Measurements from ENCODE around the gene EYA4. TPM values are rescaled to one million over a fixed set of nuclear protein-coding genes. Genes with fewer than 3 reads are reported as not detected.

Gene EYA4
- total RNA-seq, 4 donors from 2014 or later = 0.13 to 0.17 TPM; not detected in 2

- TF ChIP-seq POLR2A (IDR thresholded peaks at IDR 0.05) (no peak), CTCF (IDR thresholded peaks at IDR 0.05) (no peak)
- DNase-seq (ENCODE audit: low spot score in 2 of 2) = no peak
- intact Hi-C loops (cut with DNase I; ENCODE audit: low total_unique reads) = no loop called here
- WGBS, 2 donors = 87 to 95% methylated on average over 2 of the region's 2 CpGs
- H3K4me3 ChIP-seq (ENCODE audit: low read depth, poor library complexity, severe bottlenecking) = no peak overlapping the region
These were observed 10.5 kb downstream of the EYA4 start for GRCh38 chr6:133251688-133252087.

GRCh38 chr6:133254552-133255228 is 13.5 kb downstream of the EYA4 start:
- WGBS, 2 donors = 69 to 72% methylated on average over 3 of the region's 3 CpGs
- H3K4me3 ChIP-seq (ENCODE audit: low read depth, poor library complexity, severe bottlenecking) = no peak overlapping the region
- no peak for DNase-seq (ENCODE audit: low spot score in 2 of 2)
- TF ChIP-seq CTCF (IDR thresholded peaks at IDR 0.05) (no peak), POLR2A (IDR thresholded peaks at IDR 0.05) (no peak)
- intact Hi-C loops (cut with DNase I; ENCODE audit: low total_unique reads) = no loop called here

GRCh38 chr6:133257545-133258105 is 16.5 kb downstream of the EYA4 start:
- DNase-seq (ENCODE audit: low spot score in 2 of 2) = no peak
- intact Hi-C loops (cut with DNase I; ENCODE audit: low total_unique reads) = no loop called here
- 55 to 70% methylated on average over 5 of the region's 5 CpGs for WGBS, 2 donors
- TF ChIP-seq CTCF (IDR thresholded peaks at IDR 0.05) (no peak), POLR2A (IDR thresholded peaks at IDR 0.05) (no peak)
- no peak overlapping the region for H3K4me3 ChIP-seq (ENCODE audit: low read depth, poor library complexity, severe bottlenecking)

GRCh38 chr6:133259561-133259960 is 18.4 kb downstream of the EYA4 start:
- no peak for DNase-seq (ENCODE audit: low spot score in 2 of 2)
- intact Hi-C loops (cut with DNase I; ENCODE audit: low total_unique reads) = no loop called here
- no peak for TF ChIP-seq POLR2A (IDR thresholded peaks at IDR 0.05)
- no peak for TF ChIP-seq CTCF (IDR thresholded peaks at IDR 0.05)
- H3K4me3 ChIP-seq (ENCODE audit: low read depth, poor library complexity, severe bottlenecking) = no peak overlapping the region

- H3K4me3 ChIP-seq (ENCODE audit: low read depth, poor library complexity, severe bottlenecking) = no peak overlapping the region
- TF ChIP-seq CTCF (IDR thresholded peaks at IDR 0.05) (no peak), POLR2A (IDR thresholded peaks at IDR 0.05) (no peak)
- no peak for DNase-seq (ENCODE audit: low spot score in 2 of 2)
- WGBS, 2 donors = 65 to 67% methylated on average over 2 of the region's 2 CpGs
- intact Hi-C loops (cut with DNase I; ENCODE audit: low total_unique reads) = no loop called here
These were observed 21.6 kb downstream of the EYA4 start for GRCh38 chr6:133262804-133263203.

GRCh38 chr6:133265066-133265465 is 23.9 kb downstream of the EYA4 start:
- 79 to 83% methylated on average over 4 of the region's 4 CpGs for WGBS, 2 donors
- TF ChIP-seq POLR2A (IDR thresholded peaks at IDR 0.05) (no peak), CTCF (IDR thresholded peaks at IDR 0.05) (no peak)
- DNase-seq (ENCODE audit: low spot score in 2 of 2) = no peak
- H3K4me3 ChIP-seq (ENCODE audit: low read depth, poor library complexity, severe bottlenecking) = no peak overlapping the region
- intact Hi-C loops (cut with DNase I; ENCODE audit: low total_unique reads) = no loop called here
